ENCODE measurements around the gene KDM4C. TPM values are rescaled to one million over a fixed set of nuclear protein-coding genes. Genes with fewer than 3 reads are reported as not detected.

Gene KDM4C
- total and polyA plus RNA-seq, 2 of the 8 experiments (the other 6 are each of a cell fraction or from before 2014, with no cell fraction given) = 13.0 to 26.1 TPM

- TF ChIP-seq TAF7 (optimal IDR thresholded peaks at IDR 0.05; ENCODE audit: borderline replicate concordance, low read depth, low read length) = no peak
Observed at GRCh38 chr9:6723881-6724420, 33.8 kb upstream of the KDM4C start (continued).

Measured in H1 (cell line).